Measurements from ENCODE around the gene NPC1. TPM values are rescaled to one million over a fixed set of nuclear protein-coding genes. Genes with fewer than 3 reads are reported as not detected.
A peak's percentile ranks its signal among the peaks of the same experiment; 100 is the strongest.

NPC1 gene
- total and polyA plus RNA-seq, 5 donors from 2014 or later: 17.4 to 86.9 (median 21.5) TPM

DNA sequence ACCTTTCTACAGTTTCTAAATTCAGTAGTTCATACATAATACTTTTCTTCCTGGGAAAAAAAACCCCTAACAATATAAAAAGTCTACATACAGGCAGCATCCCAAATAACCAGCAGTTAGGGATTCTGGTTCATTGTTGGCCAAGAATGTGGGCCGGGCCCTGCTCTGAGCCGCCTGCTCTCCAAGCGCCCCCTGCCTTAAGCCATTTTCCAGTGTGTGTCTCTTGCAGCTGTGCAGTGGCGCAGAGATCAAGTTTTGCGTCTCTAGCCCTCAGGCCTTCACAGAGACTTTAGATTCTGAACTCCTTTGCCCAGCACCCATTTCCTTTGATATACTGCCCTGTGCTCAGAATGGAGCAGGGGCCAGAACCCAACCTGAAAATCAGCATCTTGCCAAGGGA is 50.1 kb downstream of the NPC1 start:
- H3K36me3 Mint-ChIP-seq: peaks cover 55% of the 10 kb centered on the region
- Histone ChIP-seq H3K36me3 (ENCODE audit: control insufficient read depth, insufficient read depth, low read length) (peaks cover 99% of the 10 kb centered on the region), H3K9me3 (ENCODE audit: control insufficient read depth in 2 of 2, low read length in 2 of 2) (no peaks in the 10 kb centered on the region), H3K4me1 (ENCODE audit: control insufficient read depth, insufficient read depth, low read length, poor library complexity, severe bottlenecking) (no peaks in the 10 kb centered on the region), H3K27me3 (ENCODE audit: control insufficient read depth, insufficient read depth, low read length) (no peaks in the 10 kb centered on the region), H3K27ac (ENCODE audit: insufficient read depth, low read length, poor library complexity, severe bottlenecking) (no peak overlapping the region), H3K4me3 (ENCODE audit: low read depth, low read length) (no peak overlapping the region)
- no peaks in the 10 kb centered on the region for H3K27me3 Mint-ChIP-seq
- peaks cover 8 to 15% (median 9%) of the 10 kb centered on the region in 4 donors for H3K4me1 Mint-ChIP-seq
- DNase-seq (no peak), ATAC-seq (ENCODE audit: low read depth in 2 of 2) (no peak)
- no peaks in the 10 kb centered on the region for H3K9me3 Mint-ChIP-seq
- H3K27ac Mint-ChIP-seq: peak overlapping the region in 2 of 3 donors; percentile 44 to 59
- no peak overlapping the region for H3K4me3 Mint-ChIP-seq

DNA sequence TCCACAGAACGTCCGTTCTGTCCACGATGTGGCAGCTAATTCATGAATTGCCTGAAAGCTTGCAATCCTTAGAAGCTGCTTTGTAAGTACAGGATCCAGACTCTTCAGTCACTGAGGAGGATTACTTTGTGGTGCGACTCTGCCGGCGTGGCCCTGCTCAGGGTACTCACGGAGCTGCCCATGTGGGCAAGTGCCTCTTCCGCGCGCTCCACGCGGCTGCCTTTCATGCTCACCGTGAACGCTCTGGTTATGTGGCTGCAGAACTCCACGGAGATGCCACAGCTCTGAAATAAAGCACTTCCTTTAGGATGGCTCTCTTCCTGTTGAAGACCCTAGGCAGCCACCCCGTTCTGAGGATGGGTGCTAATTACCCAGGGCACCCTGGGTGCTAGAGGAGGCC is 52.0 kb downstream of the NPC1 start:
- no peaks in the 10 kb centered on the region for H3K4me1 Mint-ChIP-seq
- Histone ChIP-seq H3K27me3 (ENCODE audit: control insufficient read depth, insufficient read depth, low read length) (no peaks in the 10 kb centered on the region), H3K9me3 (ENCODE audit: control insufficient read depth in 2 of 2, low read length in 2 of 2) (no peaks in the 10 kb centered on the region), H3K27ac (ENCODE audit: insufficient read depth, low read length, poor library complexity, severe bottlenecking) (no peak overlapping the region), H3K4me3 (ENCODE audit: low read depth, low read length) (no peak overlapping the region), H3K4me1 (ENCODE audit: control insufficient read depth, insufficient read depth, low read length, poor library complexity, severe bottlenecking) (no peaks in the 10 kb centered on the region), H3K36me3 (ENCODE audit: control insufficient read depth, insufficient read depth, low read length) (peaks cover 99% of the 10 kb centered on the region)
- no peaks in the 10 kb centered on the region for H3K27me3 Mint-ChIP-seq
- no peak overlapping the region for H3K27ac Mint-ChIP-seq
- DNase-seq (no peak), ATAC-seq (ENCODE audit: low read depth in 2 of 2) (no peak)
- H3K4me3 Mint-ChIP-seq: no peak overlapping the region
- no peaks in the 10 kb centered on the region for H3K9me3 Mint-ChIP-seq
- H3K36me3 Mint-ChIP-seq: peaks cover 64% of the 10 kb centered on the region

DNA sequence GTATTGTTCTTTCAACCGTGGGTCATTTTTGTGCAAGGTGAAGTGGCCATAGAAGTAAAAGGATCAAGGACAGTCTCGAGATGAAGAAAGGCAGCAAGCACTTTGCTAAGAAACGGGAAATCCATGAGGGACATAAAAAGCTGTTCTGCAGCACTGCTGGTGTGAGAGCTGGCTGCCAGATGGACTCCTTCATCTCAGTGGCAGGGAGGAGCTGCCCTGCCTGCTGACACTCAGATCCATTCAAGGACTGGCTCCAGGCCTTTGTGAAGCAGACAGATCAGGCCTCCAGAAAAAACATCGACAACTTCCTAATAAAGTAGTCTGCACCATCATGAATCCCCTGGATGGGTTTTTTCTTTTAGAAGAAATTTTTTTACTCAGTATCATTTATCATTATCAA is 53.5 kb downstream of the NPC1 start:
- Histone ChIP-seq H3K27ac (ENCODE audit: insufficient read depth, low read length, poor library complexity, severe bottlenecking) (no peak overlapping the region), H3K27me3 (ENCODE audit: control insufficient read depth, insufficient read depth, low read length) (no peaks in the 10 kb centered on the region), H3K4me1 (ENCODE audit: control insufficient read depth, insufficient read depth, low read length, poor library complexity, severe bottlenecking) (no peaks in the 10 kb centered on the region), H3K9me3 (ENCODE audit: control insufficient read depth in 2 of 2, low read length in 2 of 2) (no peaks in the 10 kb centered on the region), H3K36me3 (ENCODE audit: control insufficient read depth, insufficient read depth, low read length) (peaks cover 99% of the 10 kb centered on the region), H3K4me3 (ENCODE audit: low read depth, low read length) (no peak overlapping the region)
- Mint-ChIP-seq H3K9me3 (no peaks in the 10 kb centered on the region), H3K27ac (peak overlapping the region in 1 of 3 donors; percentile 47), H3K4me1 (no peaks in the 10 kb centered on the region), H3K36me3 (peaks cover 67% of the 10 kb centered on the region), H3K4me3 (no peak overlapping the region), H3K27me3 (no peaks in the 10 kb centered on the region)
- no peak for ATAC-seq (ENCODE audit: low read depth in 2 of 2)
- no peak for DNase-seq

- no peaks in the 10 kb centered on the region for H3K27me3 ChIP-seq (ENCODE audit: control insufficient read depth, insufficient read depth, low read length)
- no peaks in the 10 kb centered on the region for H3K27me3 Mint-ChIP-seq
- DNase-seq (no peak), ATAC-seq (ENCODE audit: low read depth in 2 of 2) (no peak)
- peak overlapping the region in 1 of 3 donors; percentile 68 for H3K27ac Mint-ChIP-seq
- H3K4me3 Mint-ChIP-seq: no peak overlapping the region
- H3K27ac ChIP-seq (ENCODE audit: insufficient read depth, low read length, poor library complexity, severe bottlenecking): no peak overlapping the region
- H3K36me3 ChIP-seq (ENCODE audit: control insufficient read depth, insufficient read depth, low read length): peaks cover 99% of the 10 kb centered on the region
- H3K9me3 ChIP-seq (ENCODE audit: control insufficient read depth in 2 of 2, low read length in 2 of 2): no peaks in the 10 kb centered on the region
- H3K36me3 Mint-ChIP-seq: peaks cover 65% of the 10 kb centered on the region
- H3K4me3 ChIP-seq (ENCODE audit: low read depth, low read length): no peak overlapping the region
- no peaks in the 10 kb centered on the region for H3K4me1 ChIP-seq (ENCODE audit: control insufficient read depth, insufficient read depth, low read length, poor library complexity, severe bottlenecking)
- no peaks in the 10 kb centered on the region for H3K9me3 Mint-ChIP-seq
- H3K4me1 Mint-ChIP-seq: no peaks in the 10 kb centered on the region
These were observed 54.4 kb downstream of the NPC1 start for GRCh38 chr18:23531912-23532311.

DNA sequence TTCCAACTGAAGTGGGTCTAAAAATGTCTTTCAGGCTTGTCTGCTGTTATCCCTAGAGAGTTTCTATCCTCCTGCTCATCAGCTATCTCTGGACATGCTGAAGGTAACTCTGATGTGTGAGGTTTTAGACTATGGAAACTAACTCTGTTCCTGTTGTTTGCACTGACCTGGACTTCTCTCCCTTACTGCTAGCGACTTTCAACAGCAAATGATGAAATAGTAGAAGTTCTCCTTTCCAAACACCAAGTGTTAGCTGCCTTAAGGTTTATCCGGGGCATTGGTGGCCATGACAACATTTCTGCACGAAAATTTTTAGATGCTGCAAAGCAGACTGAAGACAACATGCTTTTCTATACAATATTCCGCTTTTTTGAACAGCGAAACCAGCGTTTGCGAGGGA is 56.1 kb downstream of the NPC1 start:
- Mint-ChIP-seq H3K27ac (peak overlapping the region in 1 of 3 donors; percentile 54), H3K4me1 (no peaks in the 10 kb centered on the region)
- ATAC-seq (ENCODE audit: low read depth in 2 of 2): no peak

GRCh38 chr18:23529604-23530003 is 56.7 kb downstream of the NPC1 start:
- Histone ChIP-seq H3K9me3 (ENCODE audit: control insufficient read depth in 2 of 2, low read length in 2 of 2) (no peaks in the 10 kb centered on the region), H3K4me1 (ENCODE audit: control insufficient read depth, insufficient read depth, low read length, poor library complexity, severe bottlenecking) (no peaks in the 10 kb centered on the region), H3K27ac (ENCODE audit: insufficient read depth, low read length, poor library complexity, severe bottlenecking) (no peak overlapping the region), H3K4me3 (ENCODE audit: low read depth, low read length) (no peak overlapping the region), H3K36me3 (ENCODE audit: control insufficient read depth, insufficient read depth, low read length) (peaks cover 95% of the 10 kb centered on the region), H3K27me3 (ENCODE audit: control insufficient read depth, insufficient read depth, low read length) (no peaks in the 10 kb centered on the region)
- Mint-ChIP-seq H3K27me3 (no peaks in the 10 kb centered on the region), H3K27ac (peak overlapping the region in 1 of 3 donors; percentile 21), H3K4me1 (no peaks in the 10 kb centered on the region), H3K9me3 (no peaks in the 10 kb centered on the region), H3K4me3 (no peak overlapping the region), H3K36me3 (peaks cover 62% of the 10 kb centered on the region)
- ATAC-seq (ENCODE audit: low read depth in 2 of 2) (no peak), DNase-seq (no peak)

More for the DNA sequence above, 56.1 kb downstream of the NPC1 start:
- no peak for DNase-seq
- Mint-ChIP-seq H3K9me3 (no peaks in the 10 kb centered on the region), H3K4me3 (no peak overlapping the region), H3K27me3 (no peaks in the 10 kb centered on the region), H3K36me3 (peaks cover 63% of the 10 kb centered on the region)
- H3K4me1 ChIP-seq (ENCODE audit: control insufficient read depth, insufficient read depth, low read length, poor library complexity, severe bottlenecking): no peaks in the 10 kb centered on the region
- no peaks in the 10 kb centered on the region for H3K9me3 ChIP-seq (ENCODE audit: control insufficient read depth in 2 of 2, low read length in 2 of 2)
- H3K36me3 ChIP-seq (ENCODE audit: control insufficient read depth, insufficient read depth, low read length): peaks cover 98% of the 10 kb centered on the region
- H3K4me3 ChIP-seq (ENCODE audit: low read depth, low read length): no peak overlapping the region
- no peaks in the 10 kb centered on the region for H3K27me3 ChIP-seq (ENCODE audit: control insufficient read depth, insufficient read depth, low read length)
- no peak overlapping the region for H3K27ac ChIP-seq (ENCODE audit: insufficient read depth, low read length, poor library complexity, severe bottlenecking)

DNA sequence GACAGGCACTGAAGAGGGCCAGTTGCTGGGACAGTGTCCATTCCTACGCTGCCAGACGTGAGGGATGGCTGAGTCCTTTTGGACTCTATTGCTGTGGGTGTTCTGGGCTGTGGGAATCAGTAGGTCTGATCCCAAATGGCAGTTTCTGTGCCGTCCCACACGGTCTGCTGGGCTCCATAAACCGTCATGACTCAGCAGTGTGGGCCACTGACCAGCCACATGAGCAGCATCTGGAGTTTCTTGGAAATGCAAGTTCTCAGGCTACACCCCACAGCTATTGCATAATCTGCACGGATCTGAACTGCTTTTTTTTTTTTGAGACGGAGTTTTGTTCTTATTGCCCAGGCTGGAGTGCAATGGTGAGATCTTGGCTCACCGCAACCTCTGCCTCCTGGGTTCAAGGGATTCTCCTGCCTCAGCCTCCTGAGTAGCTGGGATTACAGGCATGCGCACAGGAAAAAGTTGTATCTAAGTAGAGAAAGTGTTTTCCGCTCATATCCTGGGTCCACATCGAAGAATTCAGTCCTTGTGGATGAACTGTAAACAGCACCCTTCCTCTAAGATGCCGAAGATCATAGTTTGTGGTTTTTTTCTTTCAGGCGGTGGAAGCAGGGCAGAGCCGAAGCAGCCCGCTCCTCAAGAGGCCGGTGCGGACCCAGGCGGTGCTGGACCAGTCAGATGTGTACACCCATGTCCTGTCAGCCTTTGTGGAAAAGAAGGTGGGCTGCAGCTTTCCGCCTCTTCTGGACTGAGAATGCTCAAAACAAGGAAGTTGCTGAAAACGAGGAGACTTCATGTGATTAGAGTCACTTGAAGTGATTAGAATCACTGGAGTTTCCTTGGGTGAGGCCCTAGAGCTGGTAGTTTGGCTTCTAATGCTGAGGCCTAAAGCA is 57.5 kb downstream of the NPC1 start:
- Histone ChIP-seq H3K9me3 (ENCODE audit: control insufficient read depth in 2 of 2, low read length in 2 of 2) (no peaks in the 10 kb centered on the region), H3K4me3 (ENCODE audit: low read depth, low read length) (no peak overlapping the region), H3K27ac (ENCODE audit: insufficient read depth, low read length, poor library complexity, severe bottlenecking) (no peak overlapping the region), H3K36me3 (ENCODE audit: control insufficient read depth, insufficient read depth, low read length) (peaks cover 95% of the 10 kb centered on the region), H3K27me3 (ENCODE audit: control insufficient read depth, insufficient read depth, low read length) (no peaks in the 10 kb centered on the region), H3K4me1 (ENCODE audit: control insufficient read depth, insufficient read depth, low read length, poor library complexity, severe bottlenecking) (no peaks in the 10 kb centered on the region)
- H3K4me1 Mint-ChIP-seq: peaks cover 0 to 2% (median 1%) of the 10 kb centered on the region in 4 donors
- peak overlapping the region in 2 of 3 donors; percentile 21 to 22 for H3K27ac Mint-ChIP-seq
- H3K4me3 Mint-ChIP-seq: no peak overlapping the region
- ATAC-seq (ENCODE audit: low read depth in 2 of 2) (no peak), DNase-seq (no peak)
- H3K27me3 Mint-ChIP-seq: no peaks in the 10 kb centered on the region
- H3K9me3 Mint-ChIP-seq: no peaks in the 10 kb centered on the region
- H3K36me3 Mint-ChIP-seq: peaks cover 69% of the 10 kb centered on the region

All from CD4-positive, CD25-positive, alpha-beta regulatory T cell (primary cell).